Stimulated activated naive CD4-positive, alpha-beta T cell treated with Interleukin-2 at 50 U/mL for 16 hours (primary cell): Measurements from ENCODE around the gene OBSCN.

ENCODE experiments used
- DNase-seq: peaks from one replicate; lab custom pipeline; 2025; lab: John Stamatoyannopoulos, UW

OBSCN gene

GRCh38 chr1:228369608-228370438, 162.0 kb downstream of the OBSCN start:
- no peak for DNase-seq

- DNase-seq = no peak
Observed at GRCh38 chr1:228370439-228370940, 162.6 kb downstream of the OBSCN start.

- DNase-seq = no peak
Observed at GRCh38 chr1:228370941-228371740, 163.3 kb downstream of the OBSCN start.

GRCh38 chr1:228371741-228372182, 163.9 kb downstream of the OBSCN start:
- no peak for DNase-seq

- DNase-seq = no peak
Observed at GRCh38 chr1:228372183-228373003, 164.5 kb downstream of the OBSCN start.

GRCh38 chr1:228373004-228373680, 165.3 kb downstream of the OBSCN start:
- no peak for DNase-seq

- no peak for DNase-seq
Observed at GRCh38 chr1:228373681-228374571, 166.1 kb downstream of the OBSCN start.

GRCh38 chr1:228374711-228375577, 167.1 kb downstream of the OBSCN start:
- no peak for DNase-seq

- no peak for DNase-seq
Observed at GRCh38 chr1:228375578-228376261, 167.9 kb downstream of the OBSCN start.

GRCh38 chr1:228376262-228376628, 168.4 kb downstream of the OBSCN start:
- DNase-seq = no peak

GRCh38 chr1:228376651-228377631, 169.1 kb downstream of the OBSCN start:
- no peak for DNase-seq

- no peak for DNase-seq
Observed at GRCh38 chr1:228377664-228378089, 169.8 kb downstream of the OBSCN start.

- DNase-seq = peak; percentile 19
Observed at GRCh38 chr1:228378090-228378872, 170.4 kb downstream of the OBSCN start.

GRCh38 chr1:228378873-228379460, 171.1 kb downstream of the OBSCN start:
- DNase-seq = no peak

GRCh38 chr1:228379666-228380065, 171.8 kb downstream of the OBSCN start:
- DNase-seq = no peak

GRCh38 chr1:228381356-228381755, 173.5 kb downstream of the OBSCN start:
- DNase-seq = no peak
